C4-2B (cell line): Measurements from ENCODE around the gene B3GNT3.

Experiments
- H3K27ac ChIP-seq: fragments of 450-650 bp; 2 replicates; pipeline ENCODE4 v1.5.1; 2017
- ZFX ChIP-seq: fragments of 450-650 bp; IDR thresholded peaks from 2 replicates; pipeline ENCODE4 v1.6.1; 2017
- TF ChIP-seq, protein P1 (sequence below): fragments of 450-650 bp; conservative IDR thresholded peaks from 2 replicates; pipeline ENCODE4 v1.5.1; 2017; ENCODE audit warnings: mild to moderate bottlenecking

Gene B3GNT3

DNA sequence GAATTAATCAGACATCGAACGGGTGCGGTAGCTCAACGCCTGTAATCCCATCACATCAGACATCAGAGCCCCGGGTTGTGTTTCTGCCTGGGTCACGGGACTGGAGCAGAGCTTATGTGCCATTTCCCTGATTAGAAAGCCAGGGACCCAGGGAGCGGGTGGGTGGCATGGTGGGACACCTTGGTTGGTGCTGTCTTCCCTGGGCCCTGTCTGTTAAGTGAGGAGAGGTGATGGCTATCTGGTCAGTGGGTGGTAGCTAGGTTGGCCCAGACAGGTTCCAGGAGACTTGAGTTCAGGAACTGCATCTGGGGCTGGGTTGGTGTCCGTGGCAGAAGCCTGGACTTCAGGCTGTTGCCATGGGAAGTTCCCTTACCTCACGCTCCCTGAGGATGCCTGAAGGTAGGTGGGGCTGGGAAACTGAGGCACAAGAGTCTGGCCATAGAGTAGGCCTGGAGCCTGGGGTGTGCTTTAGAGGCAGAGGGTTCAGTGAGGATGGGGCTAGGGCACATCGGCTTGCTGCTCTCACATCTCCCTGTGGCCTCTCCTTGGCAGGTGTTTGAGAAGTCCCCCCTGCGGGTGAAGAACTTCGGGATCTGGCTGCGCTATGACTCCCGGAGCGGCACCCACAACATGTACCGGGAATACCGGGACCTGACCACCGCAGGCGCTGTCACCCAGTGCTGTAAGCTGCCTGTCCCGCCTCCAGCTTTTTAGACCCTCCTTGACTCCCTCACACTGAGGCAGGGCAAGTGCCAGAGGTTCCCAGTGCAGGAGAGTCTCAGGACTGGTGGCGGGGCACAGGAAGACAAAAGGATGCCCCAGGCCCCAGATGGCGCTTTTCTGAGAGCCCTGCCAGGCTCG lies 66.8 kb downstream of the B3GNT3 start:
- peak overlapping the region; percentile 99 for H3K27ac ChIP-seq
- TF ChIP-seq ZFX, result no peak
- TF ChIP-seq, protein P1, sequence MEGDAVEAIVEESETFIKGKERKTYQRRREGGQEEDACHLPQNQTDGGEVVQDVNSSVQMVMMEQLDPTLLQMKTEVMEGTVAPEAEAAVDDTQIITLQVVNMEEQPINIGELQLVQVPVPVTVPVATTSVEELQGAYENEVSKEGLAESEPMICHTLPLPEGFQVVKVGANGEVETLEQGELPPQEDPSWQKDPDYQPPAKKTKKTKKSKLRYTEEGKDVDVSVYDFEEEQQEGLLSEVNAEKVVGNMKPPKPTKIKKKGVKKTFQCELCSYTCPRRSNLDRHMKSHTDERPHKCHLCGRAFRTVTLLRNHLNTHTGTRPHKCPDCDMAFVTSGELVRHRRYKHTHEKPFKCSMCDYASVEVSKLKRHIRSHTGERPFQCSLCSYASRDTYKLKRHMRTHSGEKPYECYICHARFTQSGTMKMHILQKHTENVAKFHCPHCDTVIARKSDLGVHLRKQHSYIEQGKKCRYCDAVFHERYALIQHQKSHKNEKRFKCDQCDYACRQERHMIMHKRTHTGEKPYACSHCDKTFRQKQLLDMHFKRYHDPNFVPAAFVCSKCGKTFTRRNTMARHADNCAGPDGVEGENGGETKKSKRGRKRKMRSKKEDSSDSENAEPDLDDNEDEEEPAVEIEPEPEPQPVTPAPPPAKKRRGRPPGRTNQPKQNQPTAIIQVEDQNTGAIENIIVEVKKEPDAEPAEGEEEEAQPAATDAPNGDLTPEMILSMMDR, result no peak

DNA sequence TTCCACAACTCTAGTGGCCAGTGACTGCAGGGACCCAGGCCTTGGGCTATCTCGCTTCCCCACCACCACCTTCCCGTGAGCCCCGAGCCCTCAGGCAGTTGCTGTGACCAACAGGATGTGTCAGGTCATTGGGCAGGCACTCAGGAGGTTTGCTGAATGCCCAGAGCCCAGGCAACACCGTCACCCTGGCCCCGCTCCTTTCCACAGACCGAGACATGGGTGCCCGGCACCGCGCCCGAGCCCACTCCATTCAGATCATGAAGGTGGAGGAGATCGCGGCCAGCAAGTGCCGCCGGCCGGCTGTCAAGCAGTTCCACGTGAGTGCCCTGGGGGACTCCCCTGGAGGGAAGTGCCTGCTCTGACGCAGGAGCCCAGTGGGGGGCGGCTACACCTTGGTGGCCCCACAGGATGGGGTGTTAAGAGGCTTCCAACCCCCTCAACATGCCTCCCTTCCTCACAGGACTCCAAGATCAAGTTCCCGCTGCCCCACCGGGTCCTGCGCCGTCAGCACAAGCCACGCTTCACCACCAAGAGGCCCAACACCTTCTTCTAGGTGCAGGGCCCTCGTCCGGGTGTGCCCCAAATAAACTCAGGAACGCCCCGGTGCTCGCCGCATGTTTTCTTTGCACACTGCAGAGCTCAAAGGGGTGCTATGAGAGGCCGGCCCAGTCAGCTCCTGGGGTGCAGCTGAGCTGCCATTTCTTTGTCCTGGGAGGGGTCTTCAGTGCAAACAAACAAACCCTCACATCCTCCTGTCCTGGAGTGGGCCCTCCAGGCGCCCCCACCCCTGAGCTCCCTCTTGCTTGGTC lies 68.0 kb downstream of the B3GNT3 start:
- peak overlapping the region; percentile 99 for H3K27ac ChIP-seq

More for the DNA sequence above, 68.0 kb downstream of the B3GNT3 start:
- TF ChIP-seq, protein P1, result no peak
- no peak for TF ChIP-seq ZFX
